ENCODE measurements around the gene SLC6A4.
"Not testable (repeated sequence)": the region's sequence is repeated elsewhere in the genome, so short reads cannot be mapped to it uniquely, and the experiment has no call there.

Gene SLC6A4

DNA sequence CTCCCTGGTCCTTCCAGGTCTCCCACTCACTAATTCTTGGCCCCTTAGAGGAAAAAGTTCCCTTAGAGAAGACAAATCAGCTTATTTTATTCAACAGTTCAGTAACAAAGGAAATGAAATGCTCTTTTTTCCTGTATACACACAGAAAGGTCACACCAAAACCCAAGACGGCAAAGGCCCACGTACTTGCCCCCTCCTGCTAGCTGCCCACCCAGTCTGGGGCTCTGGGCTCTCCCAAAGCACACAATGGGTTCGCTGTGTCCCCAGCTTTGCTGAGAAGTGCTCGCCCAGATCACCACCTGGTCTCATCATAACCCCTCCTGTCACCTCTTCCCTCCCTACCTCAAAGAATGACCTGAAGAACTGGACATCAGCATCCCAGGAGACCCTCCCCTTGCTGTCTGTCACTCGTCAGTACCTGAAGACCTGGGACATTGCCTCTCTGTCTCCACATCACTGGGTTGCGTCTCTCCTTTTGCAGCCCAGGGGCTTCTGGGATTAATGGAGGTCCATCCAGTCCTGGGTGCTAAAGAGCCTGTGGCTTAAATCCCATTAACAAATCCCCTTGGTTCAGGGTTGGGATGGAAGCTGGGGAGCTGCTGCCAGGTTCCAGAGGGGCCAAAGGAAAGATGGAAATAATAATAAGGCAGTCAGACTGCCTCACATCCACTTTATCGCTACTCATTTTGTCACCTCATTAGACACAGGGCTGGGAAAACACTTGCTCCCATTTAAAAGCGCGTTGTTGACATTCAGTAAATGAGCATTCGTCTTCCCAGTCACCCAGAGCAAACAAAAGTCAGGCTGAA lies 3.3 kb downstream of the SLC6A4 start:
- CTCF ChIA-PET: interaction anchor here (0.6 to 1.0 kb wide), 2 partner anchors 12 to 105 kb away, joined by 3 to 9 read pairs; no protein-coding TSS in a partner anchor

GRCh38 chr17:30230596-30231125 lies 4.8 kb downstream of the SLC6A4 start:
- no peak for TF ChIP-seq CTCF (IDR thresholded peaks at IDR 0.05; ENCODE audit: control extremely low read depth, extremely low read depth, low read depth, missing control alignments)
- CTCF ChIA-PET: no interaction called here

More for the DNA sequence above, 3.3 kb downstream of the SLC6A4 start:
- no peak for DNase-seq (ENCODE audit: extremely low spot score)
- TF ChIP-seq CTCF (IDR thresholded peaks at IDR 0.05; ENCODE audit: control extremely low read depth, extremely low read depth, low read depth, missing control alignments): no peak
- POLR2A ChIA-PET: no interaction called here

GRCh38 chr17:30230009-30230408 lies 5.5 kb downstream of the SLC6A4 start:
- POLR2A ChIA-PET; CTCF ChIA-PET; DNase-seq (ENCODE audit: extremely low spot score): not testable (repeated sequence)

More at GRCh38 chr17:30230596-30231125, 4.8 kb downstream of the SLC6A4 start:
- DNase-seq (ENCODE audit: extremely low spot score): no peak
- POLR2A ChIA-PET: no interaction called here

DNA sequence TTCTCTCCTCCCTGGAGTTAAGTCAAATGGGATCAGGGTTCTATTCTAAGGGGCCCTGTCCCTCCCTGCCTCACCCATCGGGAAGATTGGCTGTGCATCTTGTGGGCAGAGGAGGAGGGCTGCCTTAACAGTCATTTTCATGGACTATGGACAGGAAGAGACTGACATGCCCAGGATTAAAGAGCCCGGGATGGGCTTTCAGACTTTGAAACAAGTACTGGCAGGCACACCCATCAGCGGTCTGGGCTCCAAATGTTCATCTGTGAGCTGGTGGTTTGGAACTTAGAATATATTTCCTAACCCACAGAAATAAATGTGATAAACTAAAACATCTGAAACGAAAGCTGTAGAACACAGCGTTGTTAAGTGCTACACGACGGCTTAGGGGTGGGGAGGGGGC lies 6.5 kb downstream of the SLC6A4 start:
- no peak for DNase-seq (ENCODE audit: extremely low spot score)
- ChIA-PET POLR2A (no interaction called here), CTCF (interaction anchor here (1.1 to 1.5 kb wide), 2 partner anchors 8 to 136 kb away, joined by 3 read pairs; no protein-coding TSS in a partner anchor)
- TF ChIP-seq CTCF (IDR thresholded peaks at IDR 0.05; ENCODE audit: control extremely low read depth, extremely low read depth, low read depth, missing control alignments): no peak

- no peak for DNase-seq (ENCODE audit: extremely low spot score)
- CTCF ChIA-PET: interaction anchor here (1.1 to 1.5 kb wide), 2 partner anchors 9 to 135 kb away, joined by 3 read pairs; no protein-coding TSS in a partner anchor
- POLR2A ChIA-PET: no interaction called here
- TF ChIP-seq CTCF (IDR thresholded peaks at IDR 0.05; ENCODE audit: control extremely low read depth, extremely low read depth, low read depth, missing control alignments): no peak
Observed at GRCh38 chr17:30228011-30228410, 7.5 kb downstream of the SLC6A4 start.

GRCh38 chr17:30226878-30227277 lies 8.6 kb downstream of the SLC6A4 start:
- DNase-seq (ENCODE audit: extremely low spot score): no peak
- POLR2A ChIA-PET: no interaction called here
- TF ChIP-seq CTCF (IDR thresholded peaks at IDR 0.05; ENCODE audit: control extremely low read depth, extremely low read depth, low read depth, missing control alignments): no peak
- CTCF ChIA-PET: interaction anchor here (1.2 to 5.9 kb wide), 2 partner anchors 11 to 122 kb away, joined by 3 to 38 read pairs; partner anchors contain the start of gene SLC6A4

Data from GM10248 (cell line).